ENCODE measurements around the gene TUBB3.
"Not testable (repeated sequence)": the region's sequence is repeated elsewhere in the genome, so short reads cannot be mapped to it uniquely, and the experiment has no call there.

The TUBB3 gene

DNA sequence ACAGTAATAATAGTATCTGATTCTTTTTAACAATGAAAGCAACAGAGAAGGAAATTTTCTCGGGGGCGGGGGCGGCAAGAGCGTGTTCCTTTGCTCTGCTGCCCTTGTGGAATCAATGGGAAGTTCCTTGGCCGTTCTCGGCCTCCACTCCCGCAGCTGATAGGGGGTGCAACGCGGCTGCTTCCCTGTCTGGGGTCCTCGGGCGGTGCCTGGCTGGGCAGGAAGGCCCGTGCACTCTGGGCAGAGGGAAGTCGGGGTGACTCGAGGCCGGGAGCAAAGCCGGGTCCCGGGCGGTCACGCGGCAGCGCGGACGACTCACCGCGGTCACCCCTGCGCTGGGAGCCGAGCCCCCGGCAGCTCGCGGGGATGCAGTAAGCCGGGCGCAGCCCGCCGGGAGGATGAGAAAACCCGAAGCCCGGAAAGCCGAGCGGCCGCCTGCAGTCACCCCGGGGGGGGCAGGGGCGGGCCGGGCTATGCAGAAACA lies 2.5 kb downstream of the TUBB3 start:
- no peaks in the 10 kb centered on the region for H3K27me3 ChIP-seq (ENCODE audit: insufficient read depth, low read length)
- H3K9me3 ChIP-seq (ENCODE audit: low read length) = no peaks in the 10 kb centered on the region
- H2AFZ ChIP-seq (ENCODE audit: low read depth, low read length) = no peak overlapping the region
- peaks cover 36% of the 10 kb centered on the region for H3K36me3 ChIP-seq (ENCODE audit: insufficient read depth, low read length)
- peak overlapping the region; percentile 73 for H3K4me3 ChIP-seq (ENCODE audit: low read length)
- peaks cover 21% of the 10 kb centered on the region for H3K4me1 ChIP-seq (ENCODE audit: insufficient read depth, low read length)

- H3K9me3 ChIP-seq (ENCODE audit: low read length) = no peaks in the 10 kb centered on the region
- H3K36me3 ChIP-seq (ENCODE audit: insufficient read depth, low read length) = peaks cover 83% of the 10 kb centered on the region
- peaks cover 2% of the 10 kb centered on the region for H3K4me1 ChIP-seq (ENCODE audit: insufficient read depth, low read length)
- H3K27me3 ChIP-seq (ENCODE audit: insufficient read depth, low read length) = no peaks in the 10 kb centered on the region
- no peak overlapping the region for H2AFZ ChIP-seq (ENCODE audit: low read depth, low read length)
- no peak overlapping the region for H3K4me3 ChIP-seq (ENCODE audit: low read length)
These were observed 8.3 kb downstream of the TUBB3 start for GRCh38 chr16:89931305-89931896.

DNA sequence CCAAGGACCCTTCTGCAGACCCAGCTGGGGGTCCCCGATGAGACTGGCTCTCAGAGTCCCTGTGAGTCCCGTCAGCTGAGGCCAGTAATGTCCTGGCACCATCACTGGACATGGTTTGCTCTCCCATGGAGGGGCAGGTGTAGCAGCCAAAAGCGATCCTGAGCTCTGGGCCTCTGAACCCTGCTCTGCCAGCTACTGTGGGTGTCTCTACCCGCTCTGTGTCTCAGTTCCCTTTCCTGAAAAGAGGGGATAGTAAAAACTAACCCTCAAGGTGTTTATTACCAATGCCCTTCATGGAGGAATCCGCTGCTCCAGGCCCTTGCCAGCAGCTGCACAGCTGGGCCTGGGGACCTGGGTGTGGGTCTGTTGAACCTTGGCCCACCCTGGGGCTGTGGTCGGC lies 8.8 kb downstream of the TUBB3 start:
- H3K27me3 ChIP-seq (ENCODE audit: insufficient read depth, low read length) = no peaks in the 10 kb centered on the region
- no peak overlapping the region for H2AFZ ChIP-seq (ENCODE audit: low read depth, low read length)
- no peaks in the 10 kb centered on the region for H3K9me3 ChIP-seq (ENCODE audit: low read length)
- peaks cover 2% of the 10 kb centered on the region for H3K4me1 ChIP-seq (ENCODE audit: insufficient read depth, low read length)
- H3K36me3 ChIP-seq (ENCODE audit: insufficient read depth, low read length) = peaks cover 86% of the 10 kb centered on the region
- no peak overlapping the region for H3K4me3 ChIP-seq (ENCODE audit: low read length)

- H2AFZ ChIP-seq (ENCODE audit: low read depth, low read length); H3K27me3 ChIP-seq (ENCODE audit: insufficient read depth, low read length); H3K9me3 ChIP-seq (ENCODE audit: low read length); H3K4me3 ChIP-seq (ENCODE audit: low read length); H3K4me1 ChIP-seq (ENCODE audit: insufficient read depth, low read length): not testable (repeated sequence)
- H3K36me3 ChIP-seq (ENCODE audit: insufficient read depth, low read length) = peaks cover 73% of the 10 kb centered on the region
These were observed 10.9 kb downstream of the TUBB3 start for GRCh38 chr16:89934019-89934418.

GRCh38 chr16:89934611-89935553 lies 11.7 kb downstream of the TUBB3 start:
- H3K4me3 ChIP-seq (ENCODE audit: low read length) = no peak overlapping the region
- H3K27me3 ChIP-seq (ENCODE audit: insufficient read depth, low read length) = no peaks in the 10 kb centered on the region
- H3K36me3 ChIP-seq (ENCODE audit: insufficient read depth, low read length) = peaks cover 65% of the 10 kb centered on the region
- no peaks in the 10 kb centered on the region for H3K4me1 ChIP-seq (ENCODE audit: insufficient read depth, low read length)
- no peaks in the 10 kb centered on the region for H3K9me3 ChIP-seq (ENCODE audit: low read length)
- no peak overlapping the region for H2AFZ ChIP-seq (ENCODE audit: low read depth, low read length)

DNA sequence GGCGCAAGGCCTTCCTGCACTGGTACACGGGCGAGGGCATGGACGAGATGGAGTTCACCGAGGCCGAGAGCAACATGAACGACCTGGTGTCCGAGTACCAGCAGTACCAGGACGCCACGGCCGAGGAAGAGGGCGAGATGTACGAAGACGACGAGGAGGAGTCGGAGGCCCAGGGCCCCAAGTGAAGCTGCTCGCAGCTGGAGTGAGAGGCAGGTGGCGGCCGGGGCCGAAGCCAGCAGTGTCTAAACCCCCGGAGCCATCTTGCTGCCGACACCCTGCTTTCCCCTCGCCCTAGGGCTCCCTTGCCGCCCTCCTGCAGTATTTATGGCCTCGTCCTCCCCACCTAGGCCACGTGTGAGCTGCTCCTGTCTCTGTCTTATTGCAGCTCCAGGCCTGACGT lies 12.5 kb downstream of the TUBB3 start:
- not testable (repeated sequence) for H2AFZ ChIP-seq (ENCODE audit: low read depth, low read length); H3K9me3 ChIP-seq (ENCODE audit: low read length); H3K27me3 ChIP-seq (ENCODE audit: insufficient read depth, low read length); H3K4me3 ChIP-seq (ENCODE audit: low read length); H3K4me1 ChIP-seq (ENCODE audit: insufficient read depth, low read length)
- H3K36me3 ChIP-seq (ENCODE audit: insufficient read depth, low read length) = peaks cover 57% of the 10 kb centered on the region

GRCh38 chr16:89936034-89936433 lies 12.9 kb downstream of the TUBB3 start:
- Histone ChIP-seq H3K36me3 (ENCODE audit: insufficient read depth, low read length) (peaks cover 55% of the 10 kb centered on the region), H3K27me3 (ENCODE audit: insufficient read depth, low read length) (no peaks in the 10 kb centered on the region), H2AFZ (ENCODE audit: low read depth, low read length) (no peak overlapping the region), H3K4me1 (ENCODE audit: insufficient read depth, low read length) (no peaks in the 10 kb centered on the region), H3K4me3 (ENCODE audit: low read length) (no peak overlapping the region), H3K9me3 (ENCODE audit: low read length) (no peaks in the 10 kb centered on the region)

DNA sequence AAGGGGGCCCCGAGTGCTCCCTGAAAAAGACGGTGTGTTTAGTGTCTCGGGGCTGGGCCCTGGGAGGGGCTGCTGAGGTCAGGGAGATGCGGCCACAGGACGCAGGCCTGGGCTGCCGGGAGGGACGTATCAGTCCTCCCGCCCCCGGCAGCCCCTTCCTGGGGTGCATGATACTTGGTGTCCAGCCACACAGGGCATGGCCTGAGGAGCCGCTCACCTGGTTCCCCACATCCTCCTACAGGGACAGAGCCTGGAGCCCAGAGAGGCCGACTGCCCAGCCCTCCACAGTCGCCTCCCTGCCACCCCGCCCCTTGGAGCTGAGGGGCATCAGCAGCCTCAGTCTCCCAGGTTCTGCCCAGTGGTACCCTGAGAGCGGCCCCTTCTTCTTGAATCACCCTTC lies 13.4 kb downstream of the TUBB3 start:
- no peaks in the 10 kb centered on the region for H3K4me1 ChIP-seq (ENCODE audit: insufficient read depth, low read length)
- H3K27me3 ChIP-seq (ENCODE audit: insufficient read depth, low read length) = no peaks in the 10 kb centered on the region
- H2AFZ ChIP-seq (ENCODE audit: low read depth, low read length) = no peak overlapping the region
- no peak overlapping the region for H3K4me3 ChIP-seq (ENCODE audit: low read length)
- H3K9me3 ChIP-seq (ENCODE audit: low read length) = no peaks in the 10 kb centered on the region
- peaks cover 51% of the 10 kb centered on the region for H3K36me3 ChIP-seq (ENCODE audit: insufficient read depth, low read length)

GRCh38 chr16:89936981-89937380 lies 13.8 kb downstream of the TUBB3 start:
- no peak overlapping the region for H3K4me3 ChIP-seq (ENCODE audit: low read length)
- H3K9me3 ChIP-seq (ENCODE audit: low read length) = no peaks in the 10 kb centered on the region

DNA sequence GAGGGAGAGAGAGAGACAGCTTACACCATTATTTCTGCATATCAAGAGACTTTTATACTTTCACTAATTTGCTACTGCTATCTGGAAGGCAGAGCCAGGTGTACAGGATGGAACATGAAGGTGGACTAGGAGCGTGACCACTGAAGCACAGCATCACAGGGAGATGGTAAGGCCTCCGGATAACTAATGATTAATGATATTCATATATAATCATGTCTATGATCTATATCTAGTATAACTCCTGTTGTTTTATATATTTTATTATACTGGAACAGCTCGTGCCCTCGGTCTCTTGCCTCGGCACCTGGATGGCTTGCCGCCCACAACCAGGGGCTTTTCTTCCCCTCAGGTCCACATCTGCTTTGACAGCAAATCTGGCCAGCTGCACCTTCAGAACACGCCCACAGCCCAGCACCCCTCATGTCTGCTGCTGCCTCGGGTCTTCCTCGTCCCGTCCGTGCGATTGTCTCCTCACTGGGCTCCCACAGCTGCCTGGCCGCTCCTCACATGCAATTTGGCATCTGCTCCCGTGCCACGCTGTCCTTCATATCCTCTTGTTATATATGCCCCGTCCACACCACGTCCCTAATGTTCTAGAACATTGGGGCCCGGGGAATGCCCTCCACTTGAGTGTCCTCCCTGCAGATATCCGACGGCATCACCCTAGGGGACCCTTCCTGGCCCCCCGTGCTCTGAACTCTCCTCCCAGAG lies 15.2 kb downstream of the TUBB3 start:
- H3K9me3 ChIP-seq (ENCODE audit: low read length) = no peaks in the 10 kb centered on the region
- no peaks in the 10 kb centered on the region for H3K27me3 ChIP-seq (ENCODE audit: insufficient read depth, low read length)
- H3K4me3 ChIP-seq (ENCODE audit: low read length) = no peak overlapping the region
- H2AFZ ChIP-seq (ENCODE audit: low read depth, low read length) = no peak overlapping the region
- H3K36me3 ChIP-seq (ENCODE audit: insufficient read depth, low read length) = peaks cover 32% of the 10 kb centered on the region
- no peaks in the 10 kb centered on the region for H3K4me1 ChIP-seq (ENCODE audit: insufficient read depth, low read length)

More at GRCh38 chr16:89936981-89937380, 13.8 kb downstream of the TUBB3 start:
- Histone ChIP-seq H2AFZ (ENCODE audit: low read depth, low read length) (no peak overlapping the region), H3K36me3 (ENCODE audit: insufficient read depth, low read length) (peaks cover 46% of the 10 kb centered on the region), H3K4me1 (ENCODE audit: insufficient read depth, low read length) (no peaks in the 10 kb centered on the region), H3K27me3 (ENCODE audit: insufficient read depth, low read length) (no peaks in the 10 kb centered on the region)

DNA sequence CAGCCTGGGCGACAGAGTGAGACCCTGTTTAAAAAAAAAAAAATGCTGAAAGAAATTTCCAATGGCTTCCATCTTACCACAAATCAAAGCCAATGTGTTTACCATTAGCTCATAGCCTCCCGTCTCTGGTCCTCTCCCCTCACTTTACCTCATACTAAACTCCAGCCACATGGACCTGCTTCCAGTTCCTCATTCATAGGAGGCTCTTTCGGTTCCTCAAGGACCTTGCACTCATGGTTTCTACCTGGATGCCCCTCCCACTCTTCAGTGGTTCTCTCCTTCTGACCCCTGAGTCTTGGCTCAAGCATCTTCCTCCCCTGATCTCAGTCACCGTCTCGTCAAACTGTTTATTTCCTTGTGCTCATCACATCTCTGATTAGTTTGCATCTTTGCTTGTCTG lies 21.6 kb downstream of the TUBB3 start:
- H3K36me3 ChIP-seq (ENCODE audit: insufficient read depth, low read length) = no peaks in the 10 kb centered on the region
- no peak overlapping the region for H3K4me3 ChIP-seq (ENCODE audit: low read length)
- no peak overlapping the region for H2AFZ ChIP-seq (ENCODE audit: low read depth, low read length)
- no peaks in the 10 kb centered on the region for H3K9me3 ChIP-seq (ENCODE audit: low read length)
- peaks cover 9% of the 10 kb centered on the region for H3K4me1 ChIP-seq (ENCODE audit: insufficient read depth, low read length)
- peaks cover 3% of the 10 kb centered on the region for H3K27me3 ChIP-seq (ENCODE audit: insufficient read depth, low read length)

DNA sequence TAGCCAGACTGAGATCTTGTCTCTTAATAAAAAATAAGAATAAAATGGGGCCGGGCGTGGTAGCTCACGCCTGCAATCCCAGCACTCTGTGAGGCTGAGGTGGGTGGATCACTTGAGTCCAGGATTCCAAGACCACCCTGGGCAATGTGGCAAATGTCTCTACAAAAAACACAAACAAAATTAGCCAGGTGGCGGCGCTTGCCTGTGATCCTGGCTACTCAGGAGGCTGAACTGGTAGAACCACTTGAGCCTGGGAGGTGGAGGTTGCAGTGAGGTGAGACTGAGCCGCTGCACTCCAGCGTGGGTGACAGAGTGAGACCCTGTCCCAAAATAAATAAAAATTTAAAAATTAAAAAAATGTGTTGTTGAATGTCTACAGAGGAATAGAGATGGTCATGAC lies 22.5 kb downstream of the TUBB3 start:
- no peak overlapping the region for H2AFZ ChIP-seq (ENCODE audit: low read depth, low read length)
- no peaks in the 10 kb centered on the region for H3K9me3 ChIP-seq (ENCODE audit: low read length)
- H3K27me3 ChIP-seq (ENCODE audit: insufficient read depth, low read length) = peaks cover 3% of the 10 kb centered on the region
- peaks cover 9% of the 10 kb centered on the region for H3K4me1 ChIP-seq (ENCODE audit: insufficient read depth, low read length)
- H3K36me3 ChIP-seq (ENCODE audit: insufficient read depth, low read length) = no peaks in the 10 kb centered on the region
- no peak overlapping the region for H3K4me3 ChIP-seq (ENCODE audit: low read length)

DNA sequence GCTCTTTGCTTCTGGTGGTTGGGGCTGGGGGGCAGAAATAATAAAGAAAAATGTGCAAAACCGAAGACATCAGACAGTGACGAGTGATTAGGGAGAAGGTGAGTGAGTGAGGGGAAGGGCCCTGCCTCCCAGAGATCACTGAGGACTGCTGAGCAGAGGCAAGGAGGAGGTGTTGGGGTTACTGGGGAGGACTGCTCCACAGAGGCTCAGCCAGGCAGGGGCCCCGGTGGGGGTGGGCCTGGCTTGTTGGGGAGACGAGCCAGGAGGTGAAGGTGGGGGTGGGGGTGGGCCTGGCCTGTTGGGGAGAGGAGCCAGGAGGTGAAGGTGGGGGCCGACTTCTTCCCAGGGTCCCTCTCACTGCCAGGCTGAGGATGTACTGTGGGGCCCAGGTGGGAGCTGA lies 23.4 kb downstream of the TUBB3 start:
- H3K36me3 ChIP-seq (ENCODE audit: insufficient read depth, low read length) = peaks cover 1% of the 10 kb centered on the region

More for the DNA sequence above, 23.4 kb downstream of the TUBB3 start:
- Histone ChIP-seq H3K4me3 (ENCODE audit: low read length) (no peak overlapping the region), H2AFZ (ENCODE audit: low read depth, low read length) (no peak overlapping the region), H3K9me3 (ENCODE audit: low read length) (no peaks in the 10 kb centered on the region), H3K4me1 (ENCODE audit: insufficient read depth, low read length) (peaks cover 9% of the 10 kb centered on the region), H3K27me3 (ENCODE audit: insufficient read depth, low read length) (peaks cover 3% of the 10 kb centered on the region)
